Stimulated activated CD4-positive, alpha-beta T cell treated with anti-CD3 and anti-CD28 coated beads, Interleukin-4, amount 100 ng/mL, for 48 hours (primary cell): Measurements from ENCODE around the gene TRPC4AP.
"Not testable (repeated sequence)": the region's sequence is repeated elsewhere in the genome, so short reads cannot be mapped to it uniquely, and the experiment has no call there.

Source experiments
- DNase-seq, 2 donors: peaks; one replicate each; pipeline ENCODE4 v3.0.0-alpha.2; 2020; ENCODE audit warnings: low read depth in 2 of 2

Gene TRPC4AP, protein sequence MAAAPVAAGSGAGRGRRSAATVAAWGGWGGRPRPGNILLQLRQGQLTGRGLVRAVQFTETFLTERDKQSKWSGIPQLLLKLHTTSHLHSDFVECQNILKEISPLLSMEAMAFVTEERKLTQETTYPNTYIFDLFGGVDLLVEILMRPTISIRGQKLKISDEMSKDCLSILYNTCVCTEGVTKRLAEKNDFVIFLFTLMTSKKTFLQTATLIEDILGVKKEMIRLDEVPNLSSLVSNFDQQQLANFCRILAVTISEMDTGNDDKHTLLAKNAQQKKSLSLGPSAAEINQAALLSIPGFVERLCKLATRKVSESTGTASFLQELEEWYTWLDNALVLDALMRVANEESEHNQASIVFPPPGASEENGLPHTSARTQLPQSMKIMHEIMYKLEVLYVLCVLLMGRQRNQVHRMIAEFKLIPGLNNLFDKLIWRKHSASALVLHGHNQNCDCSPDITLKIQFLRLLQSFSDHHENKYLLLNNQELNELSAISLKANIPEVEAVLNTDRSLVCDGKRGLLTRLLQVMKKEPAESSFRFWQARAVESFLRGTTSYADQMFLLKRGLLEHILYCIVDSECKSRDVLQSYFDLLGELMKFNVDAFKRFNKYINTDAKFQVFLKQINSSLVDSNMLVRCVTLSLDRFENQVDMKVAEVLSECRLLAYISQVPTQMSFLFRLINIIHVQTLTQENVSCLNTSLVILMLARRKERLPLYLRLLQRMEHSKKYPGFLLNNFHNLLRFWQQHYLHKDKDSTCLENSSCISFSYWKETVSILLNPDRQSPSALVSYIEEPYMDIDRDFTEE

DNA sequence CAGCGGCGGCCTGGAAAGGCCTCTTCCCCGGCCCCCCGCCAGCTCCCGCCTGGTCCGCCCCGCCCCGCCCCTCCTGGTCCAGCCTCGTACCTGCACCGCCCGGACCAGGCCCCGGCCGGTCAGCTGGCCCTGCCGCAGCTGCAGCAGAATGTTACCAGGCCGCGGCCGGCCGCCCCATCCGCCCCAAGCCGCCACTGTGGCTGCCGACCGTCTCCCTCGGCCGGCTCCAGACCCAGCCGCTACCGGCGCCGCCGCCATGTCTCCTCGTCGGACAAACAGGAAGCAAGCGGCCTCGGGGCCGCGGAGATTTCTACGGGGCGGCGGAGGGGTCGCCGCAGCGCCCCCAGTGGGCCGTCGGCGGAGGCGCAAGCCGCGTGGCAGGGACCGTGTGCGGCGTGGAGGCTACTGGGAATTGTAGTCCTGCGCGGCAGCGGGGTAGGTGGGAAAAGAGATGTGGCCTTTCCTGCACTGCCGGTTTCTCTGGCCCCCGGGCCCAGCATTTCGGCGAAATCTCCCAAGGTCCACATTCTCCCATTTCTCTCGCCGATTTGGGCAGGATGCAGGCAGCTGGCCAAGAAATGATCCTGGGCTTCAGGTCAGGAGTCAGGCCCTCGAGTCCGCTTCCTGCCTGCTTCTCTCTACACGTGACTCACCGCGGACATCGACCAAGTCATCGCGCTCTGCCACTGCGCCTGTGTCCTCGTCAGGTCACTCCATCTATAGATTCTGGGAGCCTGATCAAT lies at the start of gene TRPC4AP:
TRPC4AP (minus strand) TSS at position 284 of the 743 bp plus-strand sequence; CDS start at position 258, 26 bp downstream.
- DNase-seq = peak; percentile 82 to 83

DNA sequence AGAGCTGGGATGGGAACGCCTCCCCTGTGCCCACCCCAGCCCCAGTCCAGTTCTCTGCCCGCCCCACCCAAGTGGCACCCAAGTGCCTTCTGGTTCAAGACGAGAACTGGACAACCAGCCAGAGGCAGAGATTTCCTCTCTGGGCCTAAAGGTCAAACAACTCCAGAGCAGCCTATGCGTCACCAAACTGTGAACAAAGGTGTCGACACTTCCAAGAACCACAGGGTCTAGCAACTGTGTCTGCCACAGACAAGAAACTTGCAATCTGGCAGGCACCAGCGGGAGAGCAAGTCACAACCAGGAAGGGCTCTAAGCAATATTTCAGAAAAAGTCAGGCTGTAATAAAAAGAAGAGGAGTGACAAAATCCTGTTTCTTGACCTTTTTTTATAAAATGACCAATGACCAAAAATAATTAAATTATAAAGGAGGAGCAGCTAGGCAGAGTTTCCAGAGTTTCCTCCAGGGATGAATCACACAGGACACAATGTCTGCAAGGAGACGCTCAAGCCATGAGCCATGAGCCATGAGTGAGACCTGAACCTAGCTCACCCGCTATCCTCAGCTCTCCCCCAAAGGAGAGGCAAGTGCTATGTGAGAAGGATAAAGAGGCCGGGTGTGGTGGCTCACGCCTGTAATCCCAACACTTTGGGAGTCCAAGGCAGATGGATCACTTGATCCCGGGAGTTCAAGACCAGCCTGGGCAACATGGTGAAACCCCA lies 43.4 kb upstream of the TRPC4AP start:
- DNase-seq = no peak

DNA sequence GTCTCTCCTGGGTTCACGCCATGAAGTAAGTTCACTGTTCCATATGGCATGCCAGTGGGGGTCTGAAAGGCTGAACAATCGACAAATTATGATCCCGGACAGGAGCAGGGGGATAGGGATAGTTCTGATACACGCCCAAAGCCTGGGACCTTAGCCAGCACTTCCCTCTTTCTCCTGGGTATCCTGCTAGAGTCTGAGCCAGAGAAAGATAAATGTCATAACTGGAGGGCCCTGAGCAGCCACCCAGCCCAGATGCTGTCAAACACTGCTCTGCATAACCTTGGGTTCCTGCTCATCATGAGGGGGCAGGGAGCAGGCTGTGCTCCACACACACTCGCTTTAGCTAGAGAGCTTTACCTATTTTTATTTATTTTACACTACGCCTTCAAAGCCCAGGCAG lies 42.3 kb upstream of the TRPC4AP start:
- no peak for DNase-seq

DNA sequence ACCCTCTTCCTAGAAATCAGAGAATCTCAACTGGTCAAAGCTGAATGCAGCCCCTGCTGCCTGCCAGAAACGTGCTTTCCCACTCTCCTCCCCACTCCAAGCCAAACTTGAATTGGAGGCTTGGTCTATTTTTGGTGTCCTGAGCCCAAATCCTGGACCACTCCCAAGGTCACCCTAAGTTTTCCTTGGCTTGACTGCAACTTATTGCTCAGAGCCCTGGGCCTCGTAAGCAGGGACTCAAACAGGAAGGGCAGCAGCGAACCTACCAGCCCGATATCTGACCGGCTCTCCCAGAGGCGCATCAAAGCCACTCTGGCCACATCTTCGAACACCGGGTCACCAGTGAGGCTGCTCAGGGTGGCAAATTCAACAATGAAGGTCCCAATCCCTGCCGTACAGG lies 41.9 kb upstream of the TRPC4AP start:
- no peak for DNase-seq

DNA sequence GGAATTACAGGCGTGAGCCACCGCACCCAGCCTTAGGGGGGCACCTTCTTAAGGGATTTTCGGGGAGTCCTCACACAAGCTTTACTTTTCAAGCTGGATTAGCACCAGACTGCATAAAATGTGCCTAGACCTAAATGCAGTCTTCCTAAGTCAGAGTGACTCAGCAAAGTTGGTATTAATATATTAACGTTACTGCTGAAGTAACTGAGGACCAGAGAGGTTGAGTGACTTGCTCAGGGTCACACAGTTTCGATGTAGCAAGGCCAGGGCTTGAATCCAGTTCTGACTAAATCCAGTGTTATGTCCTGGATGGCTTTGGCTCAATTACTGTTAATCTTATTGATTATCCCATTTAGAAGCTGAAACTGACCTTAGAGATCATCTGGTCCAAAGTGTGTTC lies 41.1 kb upstream of the TRPC4AP start:
- no peak for DNase-seq

DNA sequence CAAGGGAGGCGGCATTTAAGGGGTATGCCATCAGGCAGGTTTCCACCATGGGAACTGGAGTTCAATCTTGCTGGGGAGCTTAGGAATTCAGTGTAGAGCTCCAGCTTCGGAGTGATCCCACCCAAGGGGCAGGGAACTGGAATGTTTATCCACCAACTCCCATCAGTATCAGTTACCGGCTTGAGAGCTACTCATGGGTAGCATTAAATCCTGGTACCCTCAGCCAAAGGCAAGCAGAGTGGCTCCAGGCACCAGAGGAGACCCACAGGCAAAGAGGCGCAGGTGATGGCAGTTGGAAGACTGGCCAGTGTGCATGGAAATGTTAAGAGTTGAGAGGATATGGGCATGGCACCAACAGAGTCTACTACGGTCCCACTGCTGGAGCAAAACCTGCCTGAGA lies 40.4 kb upstream of the TRPC4AP start:
- DNase-seq = no peak

DNA sequence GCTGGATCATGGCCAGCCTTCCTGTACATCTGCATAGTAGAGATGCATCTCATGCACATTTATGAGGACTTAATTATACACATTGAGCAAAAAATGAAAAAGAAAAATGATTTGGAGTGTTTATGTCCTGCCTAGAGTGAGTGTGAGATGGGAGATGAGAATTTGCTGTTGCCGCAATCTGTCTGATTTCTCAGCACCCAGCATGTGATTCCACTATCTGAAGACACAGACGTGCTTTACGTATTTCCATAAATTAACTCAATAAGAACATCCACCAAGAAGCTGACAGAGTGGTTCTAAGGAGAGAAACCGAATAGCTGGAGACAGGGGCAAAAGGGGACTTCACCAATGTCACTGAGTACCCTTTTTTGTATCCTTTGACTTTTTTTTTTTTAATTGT lies 39.3 kb upstream of the TRPC4AP start:
- no peak for DNase-seq

DNA sequence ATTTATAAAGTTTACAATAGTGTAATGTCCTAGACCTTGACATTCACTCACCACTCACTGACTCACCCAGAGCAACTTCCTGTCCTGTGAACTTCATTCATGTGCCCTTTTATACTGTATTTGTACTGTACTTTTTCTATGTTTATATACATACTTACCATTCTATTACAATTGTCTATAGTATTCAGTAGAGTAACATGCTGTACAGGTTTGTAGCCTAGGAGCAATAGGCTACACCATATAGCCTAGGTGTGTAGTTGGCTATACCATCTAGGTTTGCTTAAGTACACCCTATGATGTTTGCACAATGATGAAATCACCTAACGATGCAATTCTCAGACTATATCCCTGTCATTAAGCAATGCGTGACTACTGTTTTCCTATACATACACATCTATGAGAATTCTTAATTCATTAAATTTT lies 37.1 kb upstream of the TRPC4AP start:
- no peak for DNase-seq

DNA sequence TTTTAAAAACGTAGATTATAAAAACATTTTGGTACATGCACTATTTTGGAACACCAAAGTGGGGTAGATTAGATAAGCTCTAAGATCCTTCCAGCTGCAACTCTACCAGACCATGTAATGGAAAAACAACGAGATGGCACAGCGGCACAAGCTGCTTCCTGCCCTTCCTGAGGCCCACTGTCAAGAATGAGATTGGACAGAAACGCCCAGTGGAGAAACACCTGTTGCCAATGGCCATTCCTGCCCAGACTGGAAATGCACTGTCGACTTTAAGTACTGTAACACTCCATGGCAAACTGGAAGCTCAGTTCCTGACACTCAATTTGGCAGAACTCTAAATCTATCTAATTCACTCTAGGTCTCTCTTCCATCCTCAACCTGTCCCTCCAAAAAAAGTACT lies 33.1 kb upstream of the TRPC4AP start:
- no peak for DNase-seq

DNA sequence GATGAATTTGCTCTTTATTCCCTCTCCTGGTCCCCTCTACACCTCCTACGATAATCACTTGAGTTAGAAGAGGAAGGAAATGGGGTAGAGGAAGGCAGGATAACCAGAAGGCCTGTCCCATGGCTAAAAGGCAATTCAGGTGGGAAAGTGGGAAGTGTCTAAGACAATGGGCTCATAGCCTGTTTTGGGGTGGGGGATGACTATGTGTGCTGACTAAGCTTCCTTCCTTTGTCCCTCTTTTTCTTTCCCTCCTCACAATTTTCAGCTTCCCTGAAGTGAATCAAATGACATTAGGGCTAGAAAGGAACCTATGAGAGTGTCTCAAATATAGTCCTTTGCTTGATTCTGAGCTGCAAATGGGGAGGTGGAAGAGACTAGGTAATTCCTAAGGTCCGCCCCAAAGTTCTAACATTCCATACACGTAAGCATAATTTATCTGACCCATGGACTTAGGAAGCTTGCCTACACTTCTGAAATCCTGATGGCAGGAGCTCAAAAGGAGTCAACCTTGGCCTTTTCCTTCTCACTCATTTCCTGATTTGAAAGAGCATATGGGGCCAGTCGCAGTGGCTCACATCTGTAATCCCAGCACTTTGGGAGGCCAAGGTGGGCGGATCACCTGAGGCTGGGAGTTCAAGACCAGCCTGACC lies 30.3 kb upstream of the TRPC4AP start:
- DNase-seq = no peak

DNA sequence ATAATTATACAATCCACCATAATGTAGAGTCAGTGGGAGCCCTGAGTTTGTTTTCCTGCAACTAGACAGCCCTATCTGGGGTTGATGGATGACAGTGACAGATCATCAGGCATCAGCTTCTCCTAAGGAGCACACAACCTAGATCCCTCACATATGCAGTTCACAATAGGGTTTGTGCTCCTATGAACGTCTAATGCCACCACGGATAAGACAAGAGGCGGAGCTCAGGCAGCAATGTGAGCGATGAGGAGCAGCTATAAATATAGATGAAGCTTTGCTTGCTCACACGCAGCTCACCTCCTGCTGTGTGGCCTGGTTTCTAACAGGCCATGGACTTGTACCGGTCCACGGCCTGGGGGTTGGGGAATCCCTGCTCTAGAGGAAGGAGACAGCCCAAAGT lies 28.6 kb upstream of the TRPC4AP start:
- DNase-seq = no peak

DNA sequence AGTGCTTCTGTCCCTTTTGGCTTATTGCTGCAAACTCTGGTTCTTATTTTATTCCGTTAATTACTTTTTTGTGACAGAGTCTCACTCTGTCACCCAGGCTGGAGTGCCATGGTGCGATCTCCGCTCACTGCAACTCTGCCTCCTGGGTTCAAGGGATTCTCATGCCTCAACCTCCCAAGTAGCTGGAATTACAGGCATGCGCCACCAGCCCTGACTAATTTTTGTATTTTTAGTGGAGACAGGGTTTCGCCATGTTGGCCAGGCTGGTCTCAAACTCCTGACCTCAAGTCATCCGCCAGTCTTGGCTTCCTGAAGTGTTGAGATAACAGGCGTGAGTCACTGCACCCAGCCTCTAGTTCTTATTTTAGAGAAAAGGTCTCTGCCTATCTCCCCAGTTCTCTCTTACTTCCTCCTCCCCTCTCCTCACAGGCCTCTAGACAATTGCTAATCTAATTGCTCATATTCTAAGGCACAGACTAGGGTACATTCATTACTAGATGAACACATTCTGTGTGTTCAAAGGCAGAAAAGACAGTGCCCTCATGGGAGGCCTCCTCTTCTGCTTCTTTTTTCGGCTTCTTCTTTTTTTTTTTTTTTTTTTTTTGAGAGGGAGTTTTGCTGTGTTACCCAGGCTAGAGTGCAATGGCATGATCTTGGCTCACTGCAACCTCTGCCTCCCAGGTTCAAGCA lies 27.6 kb upstream of the TRPC4AP start:
- no peak for DNase-seq

DNA sequence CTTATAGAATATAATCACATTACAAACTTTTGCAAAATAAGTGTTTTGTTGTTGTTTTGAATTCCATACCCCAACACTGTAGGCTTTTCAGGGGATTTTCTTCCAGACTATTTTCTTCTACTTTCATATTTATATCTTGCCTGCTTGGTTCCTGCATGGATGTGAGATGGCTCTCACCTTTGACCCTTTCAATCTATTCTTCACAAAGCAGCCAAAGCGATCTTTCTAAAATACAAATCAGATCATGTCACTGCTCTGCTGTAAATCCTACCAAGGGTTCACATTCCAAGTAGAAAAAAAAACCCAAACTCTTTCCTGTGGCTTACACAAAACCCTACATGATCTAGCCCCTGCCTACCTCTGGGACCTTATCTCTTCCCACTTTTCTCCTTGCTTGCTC lies 25.0 kb upstream of the TRPC4AP start:
- no peak for DNase-seq

DNA sequence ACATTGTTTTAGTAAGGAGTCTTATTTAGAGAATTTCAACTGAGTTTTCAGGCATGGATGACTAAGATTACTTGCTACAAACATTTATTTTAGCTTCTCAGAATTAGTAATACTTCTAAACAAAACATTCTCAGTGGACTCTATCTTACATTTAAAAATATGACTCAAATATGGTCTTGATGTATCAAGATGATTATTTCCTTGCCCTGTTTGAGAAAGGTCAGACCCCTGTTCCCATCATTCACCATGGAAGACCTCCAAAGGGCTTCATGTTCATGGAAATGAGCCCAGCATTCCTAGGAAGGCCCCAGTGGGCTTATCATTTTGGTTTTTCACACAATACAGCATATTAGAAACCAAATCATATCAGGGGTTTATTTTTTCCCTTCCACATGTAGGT lies 24.6 kb upstream of the TRPC4AP start:
- DNase-seq = no peak

DNA sequence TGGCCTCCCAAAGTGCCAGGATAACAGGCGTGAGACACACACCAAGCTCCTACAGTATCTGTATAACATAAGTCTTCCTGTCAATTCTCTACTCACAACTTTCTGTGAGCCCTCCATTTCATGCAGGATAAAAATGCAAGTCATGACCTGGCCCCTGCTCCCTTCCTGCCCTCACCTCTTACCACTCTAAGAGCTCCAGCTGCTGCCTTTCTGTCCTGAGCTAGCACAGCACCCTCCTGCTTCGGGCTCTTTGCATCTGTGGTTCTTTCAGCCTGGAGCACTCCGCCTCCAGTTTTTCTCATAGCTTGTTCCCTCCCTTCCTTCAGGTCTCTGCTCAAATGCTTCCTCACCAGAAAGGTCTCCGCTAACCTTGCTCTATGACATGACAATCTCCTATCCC lies 23.7 kb upstream of the TRPC4AP start:
- no peak for DNase-seq

DNA sequence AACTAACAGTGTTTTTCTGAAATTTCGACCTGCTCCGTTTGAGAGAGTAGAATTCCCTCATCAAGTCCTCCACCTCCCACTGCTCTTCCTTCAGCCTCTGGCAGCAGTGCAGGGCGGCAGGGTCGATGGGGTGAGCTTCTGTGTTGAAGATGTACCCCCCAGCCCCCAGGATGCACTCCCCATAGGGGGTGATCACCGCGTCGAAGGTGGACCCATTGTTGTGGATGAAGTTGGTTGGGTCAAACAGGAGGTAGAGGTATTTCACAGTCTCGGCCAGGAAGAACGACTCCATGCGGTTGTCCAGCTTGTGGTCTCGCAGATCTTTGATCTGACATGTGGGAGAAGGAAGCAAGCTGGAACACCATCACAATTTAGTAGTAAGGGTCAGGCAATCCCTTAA lies 23.0 kb upstream of the TRPC4AP start:
- DNase-seq = no peak

DNA sequence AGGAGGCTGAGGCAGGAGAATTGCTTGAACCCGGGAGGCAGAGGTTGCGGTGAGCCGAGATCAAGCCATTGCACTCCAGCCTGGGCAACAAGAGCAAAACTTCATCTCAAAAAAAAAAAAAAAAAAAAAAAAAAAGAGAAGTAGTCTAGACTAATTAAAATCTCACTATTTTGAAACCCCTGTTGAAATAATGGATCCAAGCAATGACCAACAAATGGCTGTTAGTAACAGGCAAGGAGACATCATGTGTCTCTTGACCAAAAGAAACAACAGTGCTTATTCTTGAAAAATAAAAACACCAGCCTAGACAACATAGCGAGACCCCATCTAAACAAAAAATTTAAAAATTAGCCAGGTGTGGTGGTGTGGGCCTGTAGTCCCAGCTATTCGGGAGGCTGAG lies 19.7 kb upstream of the TRPC4AP start:
- not testable (repeated sequence) for DNase-seq

DNA sequence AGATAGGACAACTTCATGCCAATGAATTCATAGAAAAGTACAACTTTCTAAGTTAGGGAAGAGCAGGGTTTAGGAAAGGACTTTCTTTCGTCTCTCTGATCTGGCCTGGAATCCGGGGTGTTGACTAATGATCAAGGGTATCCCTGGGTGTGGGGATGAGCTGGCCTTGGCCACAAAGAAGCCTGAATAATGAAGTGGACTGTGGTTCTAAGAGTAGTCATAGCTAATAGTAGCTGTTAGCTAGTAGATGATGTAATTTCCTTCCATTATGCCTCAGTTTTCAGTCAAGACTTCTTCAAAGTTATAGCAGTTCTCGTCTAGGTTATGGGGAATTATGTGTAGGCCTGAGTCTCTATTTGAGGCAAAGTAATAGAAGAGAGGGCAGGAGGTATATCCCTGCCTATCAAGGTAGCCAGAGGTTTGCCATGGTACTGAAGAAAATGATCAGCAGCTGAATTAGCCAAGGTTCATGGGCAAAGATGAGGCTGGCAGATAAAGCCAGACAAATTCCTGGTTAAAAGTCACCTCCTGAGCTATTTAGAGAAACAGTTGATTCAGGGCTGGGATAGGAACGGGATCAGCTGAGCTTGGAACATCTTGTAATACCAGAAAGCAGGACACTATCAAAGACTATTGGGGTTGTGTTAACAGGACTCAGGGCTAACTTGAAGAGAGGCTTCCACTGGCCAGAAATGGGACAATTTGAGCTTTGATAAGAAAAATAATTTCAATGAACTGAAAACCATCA lies 18.7 kb upstream of the TRPC4AP start:
- no peak for DNase-seq

DNA sequence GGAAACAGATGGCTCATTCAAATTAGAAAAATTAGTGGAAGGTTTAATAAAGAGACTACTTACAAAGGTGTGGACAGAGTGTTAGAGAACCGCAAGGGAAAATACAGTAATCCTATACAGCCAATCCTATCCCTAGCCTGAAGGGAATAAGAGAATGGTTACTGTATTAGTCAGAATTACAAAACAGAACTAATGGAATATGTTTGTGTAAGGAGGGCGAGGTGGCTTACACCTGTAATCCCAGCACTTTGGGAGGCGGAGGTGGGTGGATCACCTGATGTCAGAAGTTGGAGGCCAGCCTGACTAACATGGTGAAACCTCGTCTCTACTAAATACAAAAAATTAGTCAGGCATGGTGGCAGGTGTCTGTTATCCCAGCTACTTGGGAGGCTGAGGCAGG lies 16.3 kb upstream of the TRPC4AP start:
- DNase-seq = no peak

DNA sequence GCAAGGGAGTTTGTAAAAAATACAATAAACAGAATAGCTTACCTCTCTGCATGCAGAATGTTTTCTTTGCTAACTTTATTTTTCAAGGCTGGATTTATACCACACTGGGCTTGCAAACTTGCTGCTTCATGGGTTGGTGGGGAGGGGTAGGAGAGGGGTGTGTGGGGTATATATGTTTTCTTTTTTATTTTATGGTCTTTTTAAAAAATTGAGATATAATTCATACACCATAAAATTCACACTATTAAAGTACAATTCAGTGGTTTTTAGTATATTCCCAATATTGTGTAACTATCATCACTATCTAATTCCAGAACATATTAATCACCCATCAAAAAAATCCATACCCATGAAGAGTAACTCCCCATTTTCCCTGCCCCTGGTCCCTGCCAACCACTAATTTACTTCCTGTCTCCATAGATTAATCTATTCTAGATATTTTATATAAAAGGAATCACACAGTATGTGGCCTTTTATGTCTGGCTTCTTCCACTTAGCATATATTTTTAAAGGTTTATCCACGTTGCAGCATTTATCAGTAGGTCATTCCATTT lies 14.3 kb upstream of the TRPC4AP start:
- no peak for DNase-seq
